Spinal cord (tissue), 10 donors: Measurements from ENCODE around the gene CALML3. TPM values are rescaled to one million over a fixed set of nuclear protein-coding genes. Genes with fewer than 3 reads are reported as not detected.

ENCODE experiments used
- DNase-seq, 6 donors: peaks; one replicate each; pipeline versions ENCODE4 v3.0.0 to v3.0.0-alpha.2; 2013 to 2015; ENCODE audit warnings: low spot score in 6 of 6, low read depth in 4 of 6
- H3K27ac ChIP-seq: one replicate; pipeline ENCODE4 v1.5.1; 2013; ENCODE audit warnings: low read depth, low read length, control low read depth
- H3K27me3 ChIP-seq: one replicate; pipeline ENCODE4 v1.6.1; 2013; ENCODE audit warnings: low read length; ENCODE audit not compliant: control insufficient read depth, insufficient read depth
- H3K36me3 ChIP-seq: one replicate; pipeline ENCODE4 v1.6.1; 2013; ENCODE audit warnings: low read length; ENCODE audit not compliant: control insufficient read depth, insufficient read depth
- H3K4me1 ChIP-seq: one replicate; pipeline ENCODE4 v1.6.1; 2013; ENCODE audit warnings: low read length; ENCODE audit not compliant: control insufficient read depth, insufficient read depth
- H3K4me3 ChIP-seq: one replicate; pipeline ENCODE4 v1.5.1; 2013; ENCODE audit warnings: low read depth, low read length, control low read depth
- H3K9me3 ChIP-seq: one replicate; pipeline ENCODE4 v1.6.1; 2013; ENCODE audit warnings: low read length; ENCODE audit not compliant: control insufficient read depth, insufficient read depth
- WGBS: methylation state at CpG from one replicate; pipeline ENCODE4 v1.1.5; 2013; ENCODE audit warnings: missing lambda C conversion rate; ENCODE audit not compliant: insufficient coverage; 5-methylcytosine and 5-hydroxymethylcytosine counted together
- polyA plus RNA-seq, 2 donors: library from polyadenylated mRNA; unstranded; fragments of 120-200 nt; gene quantifications; one replicate each; pipeline ENCODE4 v1.2.1, GENCODE V29; 2013; ENCODE audit not compliant: insufficient read length in 2 of 2
- total RNA-seq, 2 donors: library from RNA; depleted of rRNA in 1 of 2; stranded (reverse); fragments of 120-200 nt in 1 of 2; fragments of >200 nt in 1 of 2; gene quantifications; one replicate each; pipeline versions ENCODE4 v1.2.3 to v1.2.4, GENCODE V29; 2013 to 2014
- donor health status: healthy.

The CALML3 gene
- total and polyA plus RNA-seq, 4 donors = 0.08 TPM; not detected in 3

DNA sequence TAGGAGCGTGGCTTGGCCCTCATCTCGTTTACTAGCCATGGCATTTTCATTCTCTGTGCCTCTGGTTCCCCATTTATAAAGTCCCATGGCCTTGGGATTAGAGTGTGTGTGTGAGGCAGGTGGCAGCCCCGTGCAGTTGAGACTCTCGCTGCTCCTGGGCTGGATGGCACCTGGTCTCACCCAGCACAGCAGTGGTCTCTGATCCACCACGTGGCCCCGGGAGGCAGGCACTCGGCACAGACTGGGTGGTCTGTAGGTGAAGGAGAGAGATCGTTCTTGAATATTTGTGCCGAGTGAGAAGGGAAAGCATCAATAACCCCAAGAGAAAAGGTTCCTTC, 50.4 kb downstream of the CALML3 start:
- Histone ChIP-seq H3K27ac (no peak overlapping the region), H3K36me3 (no peaks in the 10 kb centered on the region), H3K4me3 (no peak overlapping the region), H3K4me1 (peaks cover 17% of the 10 kb centered on the region), H3K9me3 (no peaks in the 10 kb centered on the region), H3K27me3 (no peaks in the 10 kb centered on the region)
- DNase-seq = no peak
- 63% methylated on average over 3 of the region's 9 CpGs for WGBS

DNA sequence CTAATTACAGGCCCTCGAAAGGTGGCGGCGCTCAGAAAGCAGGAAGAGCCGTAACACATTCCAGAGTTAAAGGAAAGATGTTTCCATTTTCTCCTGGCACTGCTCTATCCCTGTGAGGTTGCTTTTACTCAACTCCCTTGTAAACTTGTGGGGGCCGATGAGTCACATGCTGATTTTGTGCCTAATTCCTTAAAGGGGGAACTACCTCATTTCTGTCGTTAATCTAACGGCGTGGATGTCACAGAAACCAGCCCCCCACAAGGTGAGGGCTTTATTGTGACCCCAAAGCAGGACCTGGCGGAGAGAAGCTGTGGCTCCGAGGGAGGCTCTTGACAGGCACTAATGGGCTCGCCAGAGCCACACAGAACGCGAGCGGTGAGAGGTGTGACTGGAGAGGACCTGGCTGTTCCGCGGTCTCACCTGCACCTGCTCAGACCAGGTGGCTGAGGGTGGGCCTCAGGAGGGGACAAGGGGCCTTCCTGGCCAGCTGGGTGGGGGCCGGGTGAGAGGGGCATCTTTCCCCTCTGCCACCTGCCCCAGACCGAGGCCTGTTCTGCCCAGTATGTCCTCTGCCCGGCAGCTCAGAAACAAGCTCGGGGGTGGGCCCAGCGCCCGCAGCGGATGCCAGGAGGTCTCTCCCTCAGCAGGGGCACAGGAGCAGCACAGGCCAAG, 50.9 kb downstream of the CALML3 start:
- H3K27ac ChIP-seq = no peak overlapping the region
- no peaks in the 10 kb centered on the region for H3K36me3 ChIP-seq
- DNase-seq = no peak
- peaks cover 14% of the 10 kb centered on the region for H3K4me1 ChIP-seq
- H3K27me3 ChIP-seq = no peaks in the 10 kb centered on the region
- WGBS = 84% methylated on average over 17 of the region's 23 CpGs
- H3K9me3 ChIP-seq = no peaks in the 10 kb centered on the region
- no peak overlapping the region for H3K4me3 ChIP-seq

DNA sequence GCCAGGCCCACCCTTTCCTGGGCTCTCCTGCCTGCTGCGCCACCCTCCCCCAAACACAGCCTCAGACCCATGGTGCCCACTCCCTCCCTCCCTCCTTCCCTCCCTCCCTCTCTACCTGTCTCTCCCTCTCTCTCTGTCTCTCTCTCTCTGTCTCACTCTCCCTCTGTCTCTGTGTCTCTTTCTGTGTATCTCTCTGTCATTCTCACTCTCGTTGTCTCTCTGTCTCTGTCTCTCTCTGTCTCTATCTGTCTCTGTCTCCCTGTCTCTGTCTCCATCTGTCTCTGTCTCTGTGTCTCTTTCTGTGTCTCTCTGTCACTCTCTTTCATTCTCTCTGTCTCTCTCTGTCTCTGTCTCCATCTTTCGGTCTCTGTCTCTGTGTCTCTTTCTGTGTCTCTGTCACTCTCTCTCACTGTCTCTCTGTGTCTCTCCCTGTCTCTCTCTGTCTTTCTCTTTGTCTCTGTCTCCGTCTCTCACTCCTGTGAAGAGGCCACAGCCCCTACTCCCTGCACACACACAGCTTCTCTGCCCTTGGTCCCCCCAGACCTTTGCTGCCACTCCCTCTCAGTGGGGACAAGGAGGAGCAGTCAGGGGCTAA, 51.5 kb downstream of the CALML3 start:
- DNase-seq = no peak
- Histone ChIP-seq H3K27ac (no peak overlapping the region), H3K27me3 (no peaks in the 10 kb centered on the region), H3K36me3 (no peaks in the 10 kb centered on the region), H3K9me3 (no peaks in the 10 kb centered on the region), H3K4me3 (no peak overlapping the region), H3K4me1 (peaks cover 14% of the 10 kb centered on the region)
- 93% methylated on average over 4 of the region's 4 CpGs for WGBS

Other genes with a start within 250 kb of the CALML3 start
- under 1 TPM; 0.17 to 0.50 TPM for gene UCN3, start 160.0 kb upstream of the CALML3 start, total RNA-seq
- gene UCN3, start 160.0 kb upstream of the CALML3 start, polyA plus RNA-seq = 1 to 10 TPM in 1 of 2 donors, under 1 TPM in 1; 0.86 to 1.1 TPM
- under 1 TPM in 1 of 2 donors, not detected in 1; 0.66 TPM for gene TUBAL3, start 120.1 kb upstream of the CALML3 start, total RNA-seq
- under 1 TPM in 1 of 2 donors, not detected in 1; 0.18 TPM for gene TUBAL3, start 120.1 kb upstream of the CALML3 start, polyA plus RNA-seq
- 100 to 1,000 TPM in 1 of 2 donors, 10 to 100 TPM in 1; 91.9 to 190 TPM for gene NET1, start 112.4 kb upstream of the CALML3 start, total RNA-seq
- 10 to 100 TPM; 32.4 to 63.7 TPM for gene NET1, start 112.4 kb upstream of the CALML3 start, polyA plus RNA-seq
- not detected for gene CALML5, start 25.4 kb upstream of the CALML3 start, total RNA-seq
- gene CALML5, start 25.4 kb upstream of the CALML3 start, polyA plus RNA-seq = not detected
- gene ASB13, start 141.6 kb downstream of the CALML3 start, total RNA-seq = 10 to 100 TPM; 14.3 to 14.8 TPM
- gene ASB13, start 141.6 kb downstream of the CALML3 start, polyA plus RNA-seq = 10 to 100 TPM; 32.4 to 35.8 TPM
- 10 to 100 TPM; 71.5 to 93.3 TPM for gene TASOR2, start 159.9 kb downstream of the CALML3 start, total RNA-seq
- 10 to 100 TPM; 27.5 to 32.1 TPM for gene TASOR2, start 159.9 kb downstream of the CALML3 start, polyA plus RNA-seq